Esophagus squamous epithelium (tissue), 4 donors: ENCODE data around the gene TEX261.

Experiments
- CTCF ChIP-seq, 6 experiments: fragments of 450-650 bp in 4 of 6; fragments of 200-600 bp in 2 of 6; sonication (generic) in 2 of 6; IDR thresholded peaks; one replicate each; pipeline ENCODE4 v1.5.1; 2016 to 2019; ENCODE audit warnings: antibody characterized with exemption in 6 of 6, mild to moderate bottlenecking in 4 of 6, moderate library complexity in 4 of 6
- POLR2A ChIP-seq, 4 donors: fragments of 450-650 bp; IDR thresholded peaks; one replicate each; pipeline ENCODE4 v1.6.1; 2017; ENCODE audit warnings: antibody characterized with exemption in 4 of 4, mild to moderate bottlenecking in 4 of 4, moderate library complexity in 3 of 4

- TF ChIP-seq POLR2A (IDR thresholded peaks at IDR 0.05), result no peak
- no peak for TF ChIP-seq CTCF (IDR thresholded peaks at IDR 0.05)
Observed at GRCh38 chr2:71043531-71044407, 49.1 kb upstream of the TEX261 start.
